IMR-90 (cell line): Measurements from ENCODE around the gene WNT3. TPM values are rescaled to one million over a fixed set of nuclear protein-coding genes. Genes with fewer than 3 reads are reported as not detected.

Experiments used
- ATAC-seq: fragments of 200-7000 bp; cut with Tn5 transposase; 2 replicates; pipeline ENCODE4 v1.9.1; 2020; ENCODE audit warnings: low read depth, mild to moderate bottlenecking, moderate library complexity
- BruUV-seq: library from RNA; stranded (reverse); fragments of 400-500 nt; replicated peaks from 2 replicates; lab custom pipeline; 2021; lab: Mats Ljungman, UMichigan
- CTCF ChIA-PET: fragments of 300-600 bp; formaldehyde crosslinking; extraction: SDS; loops from one replicate; lab custom pipeline; 2021; ENCODE audit warnings: antibody characterized with exemption; lab: Yijun Ruan, JAX
- POLR2A ChIA-PET: fragments of 300-600 bp; sonication (Branson Sonifier 250); formaldehyde crosslinking; loops from one replicate; lab custom pipeline; 2022; ENCODE audit warnings: antibody characterized with exemption; ENCODE audit not compliant: unreplicated experiment; lab: Charles Lee
- DNase-seq: peaks from one replicate; pipeline ENCODE4 v3.0.0; 2013
- H2AFZ ChIP-seq: replicated peaks from 2 replicates; pipeline ENCODE3; 2013; ENCODE audit warnings: low read length, mild to moderate bottlenecking; ENCODE audit not compliant: poor library complexity
- H2AK5ac ChIP-seq: 2 replicates; pipeline ENCODE4 v1.6.1; 2013; ENCODE audit warnings: low read depth, low read length, inconsistent platforms
- H2AK9ac ChIP-seq: replicated peaks from 2 replicates; pipeline ENCODE3; 2013; ENCODE audit warnings: mild to moderate bottlenecking, low read depth, low read length, moderate library complexity; ENCODE audit not compliant: poor library complexity
- H2BK120ac ChIP-seq: 2 replicates; pipeline ENCODE4 v1.6.1; 2013; ENCODE audit warnings: low read depth, low read length, inconsistent platforms
- H2BK15ac ChIP-seq: 3 replicates; pipeline ENCODE4 v1.6.1; 2013; ENCODE audit warnings: low read depth, low read length, inconsistent platforms
- H2BK20ac ChIP-seq: 2 replicates; pipeline ENCODE4 v1.6.1; 2013; ENCODE audit warnings: low read depth, mild to moderate bottlenecking, inconsistent platforms, low read length, moderate library complexity
- H2BK5ac ChIP-seq: 2 replicates; pipeline ENCODE4 v1.6.1; 2013; ENCODE audit warnings: mild to moderate bottlenecking, low read depth, low read length, inconsistent platforms; ENCODE audit not compliant: poor library complexity, severe bottlenecking
- H3K14ac ChIP-seq: replicated peaks from 2 replicates; pipeline ENCODE4 v1.6.1; 2013; ENCODE audit warnings: low read depth, low read length, inconsistent platforms
- H3K18ac ChIP-seq: 2 replicates; pipeline ENCODE4 v1.6.1; 2013; ENCODE audit warnings: low read depth, low read length, control low read depth
- H3K23ac ChIP-seq: 2 replicates; pipeline ENCODE4 v1.6.1; 2013; ENCODE audit warnings: low read depth, low read length, inconsistent platforms
- H3K27ac ChIP-seq: 2 replicates; pipeline ENCODE4 v1.5.1; 2013; ENCODE audit warnings: mild to moderate bottlenecking, control low read depth, low read length; ENCODE audit not compliant: insufficient read depth
- H3K27me3 ChIP-seq: 2 replicates; pipeline ENCODE4 v1.6.1; 2013; ENCODE audit warnings: low read length; ENCODE audit not compliant: control insufficient read depth, insufficient read depth
- H3K36me3 ChIP-seq: 2 replicates; pipeline ENCODE4 v1.6.1; 2013; ENCODE audit warnings: low read length, mixed read lengths; ENCODE audit not compliant: control insufficient read depth, insufficient read depth
- H3K4ac ChIP-seq: 2 replicates; pipeline ENCODE4 v1.6.1; 2013; ENCODE audit warnings: low read depth, low read length, inconsistent platforms
- H3K4me1 ChIP-seq: 2 replicates; pipeline ENCODE4 v1.6.1; 2013; ENCODE audit warnings: low read length, mixed read lengths; ENCODE audit not compliant: control insufficient read depth, insufficient read depth
- H3K4me2 ChIP-seq: 2 replicates; pipeline ENCODE4 v1.6.1; 2013; ENCODE audit warnings: low read depth, mild to moderate bottlenecking, control low read depth, low read length, moderate library complexity
- H3K4me3 ChIP-seq: 2 replicates; pipeline ENCODE4 v1.5.1; 2013; ENCODE audit warnings: low read depth, mild to moderate bottlenecking, control low read depth, low read length, moderate library complexity; ENCODE audit not compliant: insufficient read depth
- H3K56ac ChIP-seq: 2 replicates; pipeline ENCODE4 v1.6.1; 2013; ENCODE audit warnings: low read length, inconsistent platforms; ENCODE audit not compliant: insufficient read depth; ENCODE audit errors: extremely low read depth
- H3K79me1 ChIP-seq, 2 experiments: 2 replicates each; pipeline ENCODE4 v1.6.1; 2013; ENCODE audit warnings: low read length in 2 of 2, inconsistent platforms in 1 of 2, low read depth in 1 of 2
- H3K9ac ChIP-seq: 2 replicates; pipeline ENCODE4 v1.6.1; 2013; ENCODE audit warnings: low read depth, low read length, control low read depth
- H3K9me1 ChIP-seq: 2 replicates; pipeline ENCODE4 v1.6.1; 2013; ENCODE audit warnings: low read length, inconsistent platforms; ENCODE audit not compliant: insufficient read depth
- H3K9me3 ChIP-seq: 2 replicates; pipeline ENCODE4 v1.6.1; 2013; ENCODE audit warnings: low read length; ENCODE audit not compliant: control insufficient read depth, insufficient read depth
- H4K20me1 ChIP-seq: 2 replicates; pipeline ENCODE4 v1.6.1; 2013; ENCODE audit warnings: low read length, inconsistent platforms; ENCODE audit not compliant: insufficient read depth
- H4K5ac ChIP-seq: 2 replicates; pipeline ENCODE4 v1.6.1; 2013; ENCODE audit warnings: mild to moderate bottlenecking, low read depth, low read length, control low read depth
- H4K8ac ChIP-seq, 2 experiments: 2 replicates each; pipeline ENCODE4 v1.6.1; 2013; ENCODE audit warnings: low read depth in 2 of 2, low read length in 2 of 2, control low read depth in 1 of 2, inconsistent platforms in 1 of 2
- H4K91ac ChIP-seq: 2 replicates; pipeline ENCODE4 v1.6.1; 2013; ENCODE audit warnings: low read depth, low read length, inconsistent platforms; ENCODE audit not compliant: insufficient read depth
- FOS ChIP-seq: fragments of 150-350 bp; IDR thresholded peaks from 2 replicates; pipeline ENCODE4 v1.6.1; 2016; ENCODE audit warnings: low read depth, low read length
- MAFK ChIP-seq: IDR thresholded peaks from 2 replicates; pipeline ENCODE4 v1.6.1; 2012; ENCODE audit warnings: low read depth, low read length, improper control_type of control experiment
- WGBS, 2 experiments: methylation state at CpG; one replicate each; pipeline versions ENCODE4 v1.1.5 to v1.1.7; 2013; ENCODE audit warnings: missing lambda C conversion rate in 2 of 2; ENCODE audit not compliant: insufficient read length in 1 of 2; ENCODE audit errors: extremely low coverage in 2 of 2; 5-methylcytosine and 5-hydroxymethylcytosine counted together
- dilution Hi-C: fragments of 300-500 bp; cut with HindIII; formaldehyde crosslinking; loops from one replicate; pipeline ENCODE4 v1.14.3; 2018; ENCODE audit warnings: low sequenced_read_pairs; ENCODE audit not compliant: unreplicated experiment
- in situ Hi-C: fragments of 300-500 bp; cut with MboI; formaldehyde crosslinking; loops from 3 replicates; pipeline ENCODE4 v1.14.3; 2019; ENCODE audit warnings: low sequenced_read_pairs, inconsistent platforms, mixed read lengths
- intact Hi-C: fragments of 100-400 bp; cut with micrococcal nuclease; formaldehyde crosslinking; loops from 2 replicates; pipeline ENCODE4 v1.10.0; 2022
- polyA plus RNA-seq, 3 experiments: library from polyadenylated mRNA; depleted of rRNA; stranded (reverse); fragments of >200 nt; gene quantifications; 2 replicates each; pipeline ENCODE4 v1.2.3, GENCODE V29; 2012; ENCODE audit warnings: low replicate concordance in 1 of 3
- total RNA-seq: library from RNA; depleted of rRNA; stranded (reverse); fragments of >200 nt; gene quantifications from 2 replicates; pipeline ENCODE4 v1.2.3, GENCODE V29; 2012

The WNT3 gene
- total and polyA plus RNA-seq, 2 of the 4 experiments (the other 2 are of a cell fraction) = 0.72 to 1.0 TPM

DNA sequence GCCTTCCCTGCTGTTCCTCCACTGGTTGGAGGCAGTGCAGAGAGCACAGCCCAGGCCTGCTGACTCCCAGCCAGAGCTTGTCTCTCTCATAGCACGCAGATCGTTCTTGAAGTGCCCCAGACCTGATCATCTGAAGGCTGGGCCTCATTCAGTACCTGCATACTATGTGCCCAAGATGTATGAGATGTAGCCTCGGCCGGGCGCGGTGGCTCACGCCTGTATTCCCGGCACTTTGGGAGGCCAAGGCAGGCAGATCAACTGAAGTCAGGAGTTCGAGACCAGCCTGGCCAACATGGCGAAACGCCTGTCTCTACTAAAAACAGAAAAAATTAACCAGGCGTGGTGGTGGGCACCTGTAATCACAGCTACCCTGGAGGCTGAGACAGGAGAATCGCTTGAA, 31.0 kb downstream of the WNT3 start:
- Histone ChIP-seq H3K18ac (no peak overlapping the region), H3K4ac (no peak overlapping the region), H3K4me3 (no peak overlapping the region), H3K4me1 (no peaks in the 10 kb centered on the region), H4K91ac (no peak overlapping the region), H2AK5ac (no peak overlapping the region), H3K9ac (no peak overlapping the region), H3K14ac (no peak overlapping the region), H3K23ac (no peak overlapping the region), H3K27ac (no peak overlapping the region), H4K20me1 (no peaks in the 10 kb centered on the region), H3K27me3 (peaks cover 52% of the 10 kb centered on the region), H2BK20ac (no peak overlapping the region), H3K9me1 (no peaks in the 10 kb centered on the region), H2BK120ac (no peak overlapping the region), H3K56ac (no peak overlapping the region), H2BK5ac (no peak overlapping the region), H2AK9ac (no peak overlapping the region), H2BK15ac (no peak overlapping the region), H4K5ac (no peak overlapping the region), H3K36me3 (no peaks in the 10 kb centered on the region), H3K79me1 (no peaks in the 10 kb centered on the region), H2AFZ (no peak overlapping the region), H3K4me2 (no peak overlapping the region), H4K8ac (no peak overlapping the region), H3K9me3 (peaks cover 12% of the 10 kb centered on the region)
- ChIA-PET POLR2A (no interaction called here), CTCF (no interaction called here)
- TF ChIP-seq MAFK (no peak), FOS (no peak)
- DNase-seq (no peak), ATAC-seq (no peak)
- 85% methylated on average over 8 of the region's 13 CpGs; no CpG with 5 or more reads in 1 of the 2 experiments for WGBS, 2 experiments
- BruUV-seq = no TSS peak
- dilution Hi-C loops (no loop called here), intact Hi-C loops (no loop called here), in situ Hi-C loops (no loop called here)
